NT2/D1 (cell line): ENCODE results near the gene TPP2.

Experiments
- DNase-seq: peaks from one replicate; pipeline ENCODE4 v3.0.0-alpha.2; 2011; ENCODE audit warnings: low read depth, low spot score
- H3K27me3 ChIP-seq: 2 replicates; pipeline ENCODE4 v1.6.0; 2011; ENCODE audit warnings: mild to moderate bottlenecking; ENCODE audit not compliant: insufficient read length, insufficient read depth
- H3K36me3 ChIP-seq: 2 replicates; pipeline ENCODE4 v1.6.1; 2011; ENCODE audit warnings: mild to moderate bottlenecking, low read length, mixed read lengths; ENCODE audit not compliant: insufficient read depth, insufficient read length
- H3K4me1 ChIP-seq: 2 replicates; pipeline ENCODE4 v1.5.1; 2011; ENCODE audit not compliant: insufficient read depth, insufficient read length
- H3K4me3 ChIP-seq: 2 replicates; pipeline ENCODE4 v1.5.1; 2011; ENCODE audit warnings: low read depth; ENCODE audit not compliant: insufficient read length
- H3K9ac ChIP-seq: 2 replicates; pipeline ENCODE4 v1.6.0; 2011; ENCODE audit warnings: low read depth; ENCODE audit not compliant: insufficient read length
- H3K9me3 ChIP-seq: 2 replicates; pipeline ENCODE4 v1.5.1; 2011; ENCODE audit warnings: mild to moderate bottlenecking, low read length; ENCODE audit not compliant: insufficient read depth
- SUZ12 ChIP-seq: IDR thresholded peaks from 2 replicates; pipeline ENCODE4 v1.6.1; 2011; ENCODE audit not compliant: insufficient read length, insufficient read depth; ENCODE audit errors: extremely low read depth
- YY1 ChIP-seq: IDR thresholded peaks from 2 replicates; pipeline ENCODE4 v1.6.1; 2011; ENCODE audit not compliant: insufficient read length, insufficient read depth
- ZNF274 ChIP-seq: IDR thresholded peaks from 2 replicates; pipeline ENCODE4 v1.6.1; 2011; ENCODE audit warnings: mild to moderate bottlenecking, low read depth, low read length

Gene TPP2

GRCh38 chr13:102580552-102581169 is 16.1 kb upstream of the TPP2 start:
- peak; percentile 52 for DNase-seq
- no peak overlapping the region for H3K4me3 ChIP-seq
- no peaks in the 10 kb centered on the region for H3K4me1 ChIP-seq
- H3K27me3 ChIP-seq = no peaks in the 10 kb centered on the region
- no peaks in the 10 kb centered on the region for H3K36me3 ChIP-seq
- H3K9ac ChIP-seq = no peak overlapping the region
- no peak for TF ChIP-seq YY1
- no peak for TF ChIP-seq SUZ12
- no peak for TF ChIP-seq ZNF274
- H3K9me3 ChIP-seq = no peaks in the 10 kb centered on the region

DNA sequence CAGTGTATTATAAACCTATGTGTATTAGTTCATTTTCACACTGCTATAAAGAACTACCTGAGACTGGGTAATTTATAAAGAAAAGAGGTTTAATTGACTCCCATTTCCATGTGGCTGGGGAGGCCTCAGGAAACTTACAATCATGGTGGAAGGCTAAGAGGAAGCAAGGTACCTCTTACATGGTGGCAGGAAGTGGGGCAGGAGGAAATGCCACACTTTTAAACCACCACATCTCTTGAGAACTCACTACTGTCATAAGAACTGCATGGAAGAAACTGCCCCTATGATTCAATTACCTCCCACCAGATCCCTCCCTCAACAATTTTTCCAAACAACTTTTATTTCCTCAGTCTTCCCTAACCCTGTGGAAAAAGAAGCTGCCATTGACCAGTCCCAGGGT is 14.5 kb upstream of the TPP2 start:
- H3K4me3 ChIP-seq = no peak overlapping the region
- H3K9me3 ChIP-seq = no peaks in the 10 kb centered on the region
- H3K27me3 ChIP-seq = no peaks in the 10 kb centered on the region
- DNase-seq = no peak
- TF ChIP-seq ZNF274 (no peak), YY1 (no peak), SUZ12 (no peak)
- no peaks in the 10 kb centered on the region for H3K36me3 ChIP-seq
- H3K4me1 ChIP-seq = no peaks in the 10 kb centered on the region
- no peak overlapping the region for H3K9ac ChIP-seq

GRCh38 chr13:102584434-102584833 is 12.4 kb upstream of the TPP2 start:
- Histone ChIP-seq H3K9me3 (no peaks in the 10 kb centered on the region), H3K36me3 (no peaks in the 10 kb centered on the region), H3K4me1 (no peaks in the 10 kb centered on the region), H3K9ac (no peak overlapping the region), H3K4me3 (no peak overlapping the region), H3K27me3 (no peaks in the 10 kb centered on the region)
- DNase-seq = no peak
- TF ChIP-seq ZNF274 (no peak), SUZ12 (no peak), YY1 (no peak)

DNA sequence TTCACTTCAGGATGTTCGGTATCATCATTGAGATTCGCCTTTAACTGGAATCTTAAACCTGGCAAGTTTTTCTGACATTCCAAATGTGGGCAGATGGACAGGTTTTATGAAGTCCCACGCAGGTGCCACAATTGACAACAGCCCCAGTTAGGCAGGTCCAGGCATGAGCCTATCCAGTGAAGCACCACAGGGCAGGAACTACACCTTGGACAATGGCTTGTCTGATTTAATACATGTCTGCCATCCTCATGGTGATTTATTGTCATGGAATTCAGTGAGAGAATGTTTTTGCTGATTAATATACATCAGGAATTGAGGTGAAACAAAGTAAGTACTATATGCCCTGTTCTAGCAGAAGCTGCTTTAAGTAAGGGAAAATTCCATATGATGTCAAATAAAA is 10.2 kb upstream of the TPP2 start:
- Histone ChIP-seq H3K36me3 (no peaks in the 10 kb centered on the region), H3K4me1 (no peaks in the 10 kb centered on the region), H3K27me3 (no peaks in the 10 kb centered on the region), H3K9ac (no peak overlapping the region), H3K4me3 (no peak overlapping the region), H3K9me3 (no peaks in the 10 kb centered on the region)
- DNase-seq = no peak
- TF ChIP-seq ZNF274 (no peak), YY1 (no peak), SUZ12 (no peak)

DNA sequence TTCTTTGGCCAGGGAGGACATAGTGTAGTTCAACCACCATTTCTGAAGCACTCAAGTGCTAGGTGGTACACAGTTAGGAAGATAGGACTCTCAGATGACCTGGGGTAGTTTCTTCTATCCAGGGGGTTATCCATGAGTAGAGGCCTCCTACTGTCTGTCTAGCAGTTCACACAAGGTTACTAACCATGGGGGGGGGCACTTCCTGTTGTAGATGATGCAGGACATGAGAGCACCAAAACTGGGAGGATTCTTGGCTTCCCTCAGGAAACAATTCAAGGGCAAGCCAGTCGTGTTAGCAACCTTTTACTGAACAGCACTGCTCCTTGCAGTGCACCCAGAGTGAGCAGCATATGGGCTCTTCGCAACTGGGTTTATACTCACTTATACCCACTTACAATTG is 8.9 kb upstream of the TPP2 start:
- H3K9ac ChIP-seq = no peak overlapping the region
- H3K4me1 ChIP-seq = no peaks in the 10 kb centered on the region
- no peak for DNase-seq
- no peak for TF ChIP-seq YY1
- no peak for TF ChIP-seq SUZ12
- no peaks in the 10 kb centered on the region for H3K9me3 ChIP-seq
- no peaks in the 10 kb centered on the region for H3K36me3 ChIP-seq
- H3K4me3 ChIP-seq = no peak overlapping the region
- no peaks in the 10 kb centered on the region for H3K27me3 ChIP-seq

DNA sequence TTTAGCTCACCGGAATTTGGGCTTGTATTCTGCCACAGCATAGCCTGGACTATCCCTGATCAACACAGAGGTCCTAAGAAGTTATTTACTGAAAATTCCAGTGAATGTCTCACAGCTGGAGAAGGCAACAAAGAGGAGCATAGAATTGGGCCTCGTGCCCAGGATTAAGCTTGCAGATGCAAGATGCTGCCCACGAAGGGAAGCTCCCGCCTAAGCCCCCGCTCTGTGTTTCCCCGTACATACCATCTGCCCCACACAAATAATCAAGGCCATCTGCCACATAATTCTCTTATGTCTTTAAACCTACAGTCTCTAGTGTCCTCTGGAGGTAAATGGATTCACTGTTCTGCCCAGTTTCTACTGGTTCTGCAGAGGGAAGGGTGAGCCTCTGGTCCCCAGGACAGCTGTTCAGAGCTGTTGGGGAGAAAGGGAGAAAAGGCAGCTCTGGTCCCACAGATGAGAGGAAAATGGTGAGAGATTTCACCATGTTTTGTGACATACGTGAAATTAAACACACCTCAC is 7.4 kb upstream of the TPP2 start:
- no peak for TF ChIP-seq SUZ12
- TF ChIP-seq ZNF274 = no peak
- Histone ChIP-seq H3K9me3 (no peaks in the 10 kb centered on the region), H3K4me3 (no peak overlapping the region), H3K27me3 (no peaks in the 10 kb centered on the region), H3K9ac (no peak overlapping the region), H3K36me3 (no peaks in the 10 kb centered on the region), H3K4me1 (no peaks in the 10 kb centered on the region)
- no peak for DNase-seq

- peak overlapping the region; percentile 42 for H3K9ac ChIP-seq
- H3K9me3 ChIP-seq = no peaks in the 10 kb centered on the region
- H3K4me3 ChIP-seq = peak overlapping the region; percentile 58
- no peaks in the 10 kb centered on the region for H3K36me3 ChIP-seq
- no peaks in the 10 kb centered on the region for H3K4me1 ChIP-seq
- TF ChIP-seq YY1 = no peak
- no peak for TF ChIP-seq ZNF274
- no peak for TF ChIP-seq SUZ12
- no peaks in the 10 kb centered on the region for H3K27me3 ChIP-seq
- peak; percentile 68 for DNase-seq
These were observed 4.6 kb upstream of the TPP2 start for GRCh38 chr13:102591988-102592781.
